SKM-1 treated with dmso at 0.1 percent for 144 hours (cell line): Measurements from ENCODE around the gene SEMA6A.
"Not testable (repeated sequence)": the region's sequence is repeated elsewhere in the genome, so short reads cannot be mapped to it uniquely, and the experiment has no call there.

ENCODE experiments used
- DNase-seq: peaks from one replicate; lab custom pipeline; 2025; ENCODE audit not compliant: unreplicated experiment; lab: John Stamatoyannopoulos, UW

SEMA6A gene

DNA sequence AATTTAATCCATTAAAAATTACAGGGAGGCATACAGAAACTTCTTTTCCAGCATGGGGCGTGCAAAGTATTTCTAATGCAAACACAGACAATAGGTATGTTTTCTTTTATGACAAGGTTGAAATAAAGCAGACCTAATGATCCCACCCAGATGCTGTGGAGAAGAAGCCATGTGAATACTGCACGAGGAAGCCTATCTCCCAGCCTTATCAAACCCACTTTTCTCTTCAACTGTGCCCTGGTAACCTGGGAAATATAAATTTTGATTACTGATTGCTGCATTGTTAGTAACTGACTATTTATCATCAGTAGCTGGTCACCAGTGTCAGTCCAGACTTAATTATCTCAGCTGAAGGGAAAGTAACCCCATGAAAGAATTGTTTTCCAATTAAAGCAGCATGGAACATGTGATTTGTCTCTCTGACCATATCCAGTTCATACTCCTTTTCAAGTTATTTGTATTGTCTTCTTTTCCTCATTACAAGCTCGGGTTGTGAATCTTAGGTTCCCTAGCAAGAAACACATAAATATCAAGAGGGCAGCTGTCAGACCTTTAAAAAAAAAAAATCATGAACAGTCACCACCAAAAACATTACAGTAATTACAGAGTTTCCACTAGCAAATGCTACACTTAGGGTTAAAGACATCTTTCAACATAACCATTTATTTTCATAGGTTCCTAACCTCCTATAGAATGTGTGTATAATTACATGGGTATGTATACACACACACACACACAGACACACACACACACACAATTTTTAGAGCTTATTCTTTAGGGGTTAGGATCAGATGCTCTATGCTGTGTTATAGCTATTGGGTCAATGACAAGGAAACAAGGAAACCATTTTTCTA, 50.3 kb downstream of the SEMA6A start:
- no peak for DNase-seq

DNA sequence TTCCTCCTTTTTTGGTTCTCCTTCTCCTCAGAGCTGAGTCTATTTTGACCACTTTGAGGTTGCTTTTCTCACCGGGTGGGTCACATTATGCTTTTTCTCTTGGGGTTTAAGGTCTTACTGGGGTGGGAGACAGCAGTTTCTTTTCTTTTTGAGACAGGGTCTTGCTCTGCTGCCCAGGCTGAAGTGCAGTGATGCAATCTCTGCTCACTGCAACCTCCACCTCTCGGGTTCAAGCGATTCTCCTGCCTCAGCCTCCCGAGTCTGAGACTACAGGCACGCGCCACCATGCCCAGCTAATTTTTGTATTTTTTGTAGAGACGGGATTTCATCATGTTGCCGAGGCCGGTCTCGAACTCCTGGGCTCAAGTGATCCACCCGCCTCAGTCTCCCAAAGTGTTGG, 51.4 kb downstream of the SEMA6A start:
- DNase-seq, result not testable (repeated sequence)

DNA sequence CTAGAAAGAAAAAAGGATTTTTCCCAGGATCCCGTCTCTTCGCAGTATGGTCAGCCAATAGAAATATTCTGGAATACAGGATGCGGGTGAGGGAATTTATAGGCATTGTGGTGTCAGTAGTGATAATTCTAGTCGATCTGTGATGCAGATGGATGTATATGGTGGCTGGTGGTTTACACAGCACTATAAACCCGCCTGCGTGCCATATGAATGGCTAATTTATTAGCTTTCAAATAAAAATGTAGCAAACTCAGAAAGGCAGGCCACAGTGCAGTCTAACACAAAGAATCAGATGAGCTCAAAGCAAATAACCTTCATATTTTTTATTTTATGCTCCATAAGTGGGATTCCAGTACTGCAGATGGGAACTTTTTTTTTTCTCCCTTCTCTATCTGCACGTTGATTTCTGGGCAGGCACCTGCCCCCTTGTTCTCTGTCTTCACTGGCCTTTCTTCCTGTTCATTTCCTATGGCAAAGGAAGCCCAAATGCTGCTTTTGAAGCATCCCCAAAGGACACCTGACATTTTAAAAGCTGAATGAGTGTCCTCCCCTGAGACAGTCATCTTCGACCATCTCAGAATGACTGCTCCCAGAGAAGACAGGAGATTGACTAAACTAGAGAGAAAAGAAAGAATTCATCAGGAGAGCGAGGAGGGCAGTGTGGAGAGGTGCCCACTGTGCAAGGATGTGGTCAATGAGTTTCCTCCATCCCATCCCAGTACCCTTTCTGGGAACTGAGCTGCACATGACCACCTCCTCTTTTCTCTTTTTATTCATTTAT, 52.1 kb downstream of the SEMA6A start:
- DNase-seq, result no peak

DNA sequence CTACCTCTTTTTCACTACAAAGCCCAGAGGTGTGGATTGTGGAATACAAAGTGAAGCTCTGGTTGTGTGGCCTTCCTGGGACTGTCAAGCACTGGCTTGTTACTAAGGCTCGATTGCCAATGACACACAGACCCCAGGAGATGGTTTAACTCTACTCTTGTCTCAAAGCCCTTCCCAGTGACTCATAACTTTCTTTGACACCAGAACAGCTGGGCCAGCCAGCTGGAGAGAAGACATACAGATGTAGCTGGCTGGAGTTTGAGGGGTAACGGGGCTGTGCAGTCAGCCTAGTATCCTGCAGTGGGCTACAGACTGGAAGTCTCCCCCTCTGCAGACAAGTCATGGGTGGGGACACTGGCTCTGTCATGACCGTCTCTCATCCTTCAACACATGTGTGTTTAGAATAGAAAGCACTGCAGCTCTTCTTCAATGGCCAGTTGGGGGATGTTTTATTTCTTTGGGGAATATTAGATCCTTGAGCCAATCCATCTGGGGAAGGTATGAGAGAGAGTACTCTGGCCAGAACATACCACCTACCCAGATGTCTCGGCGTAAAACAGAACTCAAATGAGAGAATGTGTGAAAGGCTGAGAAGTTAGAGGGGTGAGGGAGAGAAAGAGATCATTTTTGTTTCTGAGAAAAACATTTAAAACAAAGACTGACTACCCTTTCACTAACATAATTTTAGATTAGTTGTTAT, 53.3 kb downstream of the SEMA6A start:
- DNase-seq, result no peak

DNA sequence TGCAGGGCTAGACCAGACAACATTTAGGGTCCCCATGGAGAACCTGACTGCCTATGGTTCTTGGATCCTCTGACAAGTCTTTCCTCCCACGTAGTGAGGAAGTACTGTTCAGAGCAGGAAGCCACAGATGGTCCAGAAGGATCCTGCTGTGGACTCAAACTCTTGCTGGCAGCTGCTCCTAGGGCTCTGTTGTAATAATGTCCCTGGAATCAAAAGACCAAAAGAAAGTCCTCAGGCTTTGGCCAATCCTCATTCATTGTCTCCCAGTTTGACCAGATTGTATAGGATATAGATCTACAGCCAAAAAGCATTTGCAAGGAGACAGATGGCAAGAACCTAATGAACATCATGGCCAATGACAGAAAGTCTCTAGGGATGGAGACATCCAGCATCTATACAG, 53.9 kb downstream of the SEMA6A start:
- DNase-seq, result no peak

DNA sequence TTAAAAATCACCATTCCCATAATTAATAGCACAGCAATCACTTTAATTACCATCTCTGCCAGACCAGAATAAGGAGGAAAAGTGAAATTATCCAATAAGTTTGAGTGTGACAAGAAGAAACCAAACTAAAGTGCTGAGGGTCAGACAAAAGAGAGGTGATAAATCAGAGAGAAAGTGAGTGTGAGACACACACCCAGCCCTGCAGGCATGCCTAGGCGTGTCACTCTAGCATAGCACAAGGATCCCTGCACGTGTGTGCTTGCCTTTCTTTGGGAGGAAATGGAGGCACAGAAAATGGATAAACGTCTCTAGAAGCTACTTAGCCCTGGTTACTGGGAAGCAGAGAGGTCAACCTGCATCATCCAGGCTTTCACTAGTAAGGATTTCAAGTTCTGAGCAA, 56.2 kb downstream of the SEMA6A start:
- DNase-seq, result no peak

DNA sequence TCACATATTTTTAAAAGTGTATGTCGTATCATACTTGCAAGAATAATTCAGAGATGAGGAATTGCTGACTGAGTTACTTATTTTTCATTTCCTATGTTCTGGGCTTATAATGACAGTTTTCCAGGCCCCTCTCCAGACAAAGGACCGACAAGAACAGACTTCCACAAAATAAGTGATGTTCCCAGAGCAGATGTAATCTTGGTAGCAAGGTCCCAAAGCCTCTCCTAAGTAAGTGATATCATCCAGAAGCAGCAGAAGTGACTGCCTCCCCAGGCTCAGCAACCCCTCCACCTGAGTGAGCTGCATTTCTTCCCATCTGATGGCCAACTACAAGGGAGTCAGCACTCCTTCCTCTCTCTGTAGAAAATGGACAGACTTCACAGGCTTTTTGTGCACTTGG, 57.1 kb downstream of the SEMA6A start:
- DNase-seq, result no peak

DNA sequence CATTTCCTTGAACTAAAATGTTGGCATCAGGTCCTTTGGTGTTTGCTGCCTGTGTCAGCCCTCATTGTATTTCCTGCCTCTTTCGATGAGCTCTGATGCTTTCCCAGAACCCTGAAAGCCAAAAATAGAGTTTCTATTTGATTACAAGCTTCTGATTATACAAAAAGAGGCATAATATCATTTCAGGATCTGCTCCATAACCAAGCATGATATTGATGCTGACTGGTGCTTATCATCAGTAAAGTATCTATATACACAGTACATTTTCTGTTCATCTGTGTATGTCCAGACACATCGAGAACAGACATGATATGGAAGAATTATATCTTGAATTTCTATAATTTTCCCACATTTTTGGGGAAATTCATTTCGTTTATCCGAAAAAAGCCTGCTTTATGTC, 58.6 kb downstream of the SEMA6A start:
- no peak for DNase-seq

DNA sequence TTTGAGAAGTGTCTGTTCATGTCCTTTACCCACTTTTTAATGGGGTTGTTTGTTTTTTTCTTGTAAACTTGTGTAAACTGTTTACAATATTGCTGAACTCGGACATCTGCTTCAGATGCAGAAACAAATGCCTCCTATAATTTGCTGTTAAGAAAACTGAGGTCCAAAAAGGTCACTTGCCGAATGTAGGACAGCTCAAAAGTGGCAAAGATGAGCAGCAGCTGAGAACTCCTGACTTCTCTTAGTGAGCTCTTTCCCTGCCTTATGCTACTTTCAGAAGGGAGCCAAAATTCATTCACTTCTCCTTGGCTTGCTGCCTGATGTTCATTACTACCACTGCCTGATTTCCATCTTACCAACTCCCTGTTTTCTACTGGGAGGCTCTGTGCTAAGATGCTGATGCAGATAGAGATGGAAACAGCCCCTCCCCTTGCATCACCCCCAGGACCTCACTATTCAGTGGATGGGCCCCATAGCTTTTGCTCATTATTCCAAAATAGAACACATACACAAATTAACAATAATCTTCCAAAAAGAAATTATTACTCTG, 60.1 kb downstream of the SEMA6A start:
- DNase-seq, result no peak

DNA sequence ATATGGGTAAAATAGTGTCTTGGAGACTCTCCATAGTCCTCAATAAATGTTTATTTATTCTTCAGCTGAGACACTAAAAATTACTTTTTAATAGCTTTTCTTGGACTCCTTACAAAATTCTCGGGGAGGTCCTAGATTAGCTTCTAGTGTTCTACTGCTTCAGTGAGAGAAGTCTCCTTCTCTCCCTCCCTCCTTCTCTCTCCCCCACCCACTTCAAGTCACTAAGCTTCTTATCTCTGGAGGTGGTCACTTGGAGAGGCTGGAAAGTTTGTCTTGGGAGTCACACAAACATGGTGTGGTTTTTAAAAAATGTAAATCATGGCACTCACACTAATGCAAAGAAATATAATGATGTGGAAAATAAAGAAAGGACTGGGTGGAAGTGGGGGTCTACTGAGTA, 64.1 kb downstream of the SEMA6A start:
- DNase-seq, result no peak

DNA sequence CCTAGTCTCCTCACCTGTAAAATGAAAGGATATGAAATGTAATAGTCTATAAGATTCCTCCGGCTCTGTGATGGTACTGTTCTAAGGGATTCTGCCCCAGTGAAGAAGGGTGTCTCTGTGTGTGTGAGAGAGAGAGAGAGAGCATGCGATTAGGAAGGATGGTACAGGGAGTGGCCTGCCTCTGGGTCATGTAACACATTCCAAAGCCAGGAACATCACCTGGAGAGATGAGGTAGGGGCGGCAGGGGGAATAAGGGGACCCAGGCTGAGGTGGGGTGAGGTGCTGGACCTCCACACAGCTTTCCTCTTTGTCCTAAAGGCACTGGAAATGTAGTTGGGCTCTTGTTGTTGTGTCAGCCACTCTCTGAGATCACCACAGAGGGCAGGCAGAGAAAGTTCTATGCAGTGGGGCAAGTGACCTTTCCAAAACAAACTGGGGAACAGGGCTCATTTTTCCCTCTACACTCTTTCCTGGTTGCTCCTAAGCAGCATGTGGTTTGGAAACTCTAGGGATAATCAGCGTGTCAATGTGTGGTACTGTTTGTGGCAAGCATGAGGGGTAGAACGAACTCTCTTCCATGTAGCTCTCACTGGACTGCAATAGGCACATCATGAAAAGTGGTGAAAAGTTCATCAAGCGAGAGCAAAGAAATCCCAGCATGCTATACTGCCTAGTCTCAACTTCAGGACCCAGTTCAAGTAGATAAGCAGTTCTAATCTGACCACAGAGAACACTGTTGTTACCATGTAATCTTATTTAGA, 65.0 kb downstream of the SEMA6A start:
- DNase-seq, result no peak

DNA sequence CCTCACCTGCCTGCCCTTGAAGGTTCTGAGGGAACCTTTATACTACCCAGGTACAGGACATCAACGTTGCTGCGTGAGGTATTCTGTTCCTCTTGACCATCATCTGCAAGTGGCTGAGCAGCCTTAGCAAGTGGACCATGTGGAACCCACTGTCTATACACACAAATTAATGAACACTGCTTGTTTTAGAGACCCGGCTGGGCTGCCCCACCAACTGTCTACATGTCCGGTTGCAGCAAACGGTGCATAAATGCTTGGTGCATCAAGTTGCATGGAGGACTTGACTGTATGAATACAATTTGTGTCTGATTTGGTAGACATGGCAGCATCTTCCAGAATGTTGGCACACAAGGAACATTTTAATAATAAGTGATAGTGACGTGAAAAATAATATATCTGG, 65.8 kb downstream of the SEMA6A start:
- DNase-seq, result no peak

DNA sequence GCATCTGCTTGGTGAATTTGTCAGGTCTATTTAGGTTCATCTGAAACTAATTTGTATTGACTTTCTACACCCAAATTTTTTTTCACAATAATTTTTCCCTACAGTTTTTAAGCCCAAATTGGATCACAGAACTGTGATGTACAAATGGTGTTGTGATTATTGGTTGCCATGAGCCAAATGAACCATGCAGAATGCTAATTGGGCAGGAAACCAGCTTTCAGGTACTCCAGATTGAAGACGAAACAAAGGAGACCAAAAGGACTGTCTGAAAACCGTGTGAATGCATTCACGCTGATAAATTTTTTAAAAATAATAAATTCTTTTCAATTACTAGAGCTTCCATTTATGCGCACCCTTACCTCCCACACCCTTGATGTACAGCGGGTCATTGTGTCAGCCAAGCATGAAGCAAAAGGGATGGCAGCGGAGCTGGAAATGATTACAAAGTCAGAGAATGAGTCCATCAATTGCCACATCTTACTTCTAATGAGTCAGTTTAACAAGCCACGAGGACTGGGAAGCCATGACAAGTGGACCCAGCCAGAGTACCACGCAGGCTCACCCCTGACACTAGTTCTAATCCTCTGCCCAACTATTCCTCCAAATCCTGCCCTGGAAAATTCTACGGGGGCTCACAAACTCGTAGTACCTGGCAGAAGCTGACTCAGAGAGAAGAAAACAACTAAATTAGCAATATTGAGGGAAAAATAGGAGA, 66.5 kb downstream of the SEMA6A start:
- DNase-seq, result no peak

DNA sequence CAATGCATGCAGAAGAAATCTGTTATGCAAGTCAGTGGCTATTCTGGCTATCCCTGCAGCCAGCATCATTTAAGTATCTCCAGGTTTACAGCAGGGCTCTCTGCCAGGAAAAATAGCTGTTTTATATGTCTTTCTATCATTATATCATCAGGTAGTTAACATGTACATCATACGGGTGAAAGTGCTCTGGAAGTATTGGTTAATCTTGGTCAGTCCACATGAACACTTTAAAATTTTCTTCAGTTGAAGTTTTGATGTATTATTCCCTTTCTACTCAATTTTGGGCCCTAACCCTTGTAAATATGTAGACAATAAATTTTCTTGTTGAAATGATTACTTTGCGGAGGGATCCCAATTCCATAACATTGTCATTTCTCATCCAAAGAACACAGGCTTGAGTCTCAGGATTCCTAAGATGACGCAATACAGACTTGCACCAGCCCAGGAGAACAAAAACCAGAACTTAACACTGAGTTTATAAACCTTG, 67.5 kb downstream of the SEMA6A start:
- no peak for DNase-seq

DNA sequence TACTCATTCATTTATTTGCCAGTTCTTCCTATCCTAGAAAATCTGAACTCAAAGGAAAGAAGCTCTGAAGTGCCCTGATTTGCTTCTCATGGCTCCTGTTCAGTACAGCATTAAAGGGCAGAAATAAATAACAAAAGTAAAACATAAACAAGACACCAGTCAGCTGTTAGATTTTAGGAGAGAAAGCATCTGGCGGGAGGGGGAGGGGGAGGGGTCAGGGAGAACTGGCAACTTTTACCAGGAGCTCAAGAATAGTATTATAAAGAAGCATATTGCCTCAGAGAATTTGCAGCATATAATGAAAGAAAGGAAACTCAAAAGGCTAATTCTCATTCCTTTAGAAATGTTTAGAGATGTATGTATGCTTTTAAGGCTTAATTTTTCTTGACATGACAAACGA, 68.1 kb downstream of the SEMA6A start:
- no peak for DNase-seq

DNA sequence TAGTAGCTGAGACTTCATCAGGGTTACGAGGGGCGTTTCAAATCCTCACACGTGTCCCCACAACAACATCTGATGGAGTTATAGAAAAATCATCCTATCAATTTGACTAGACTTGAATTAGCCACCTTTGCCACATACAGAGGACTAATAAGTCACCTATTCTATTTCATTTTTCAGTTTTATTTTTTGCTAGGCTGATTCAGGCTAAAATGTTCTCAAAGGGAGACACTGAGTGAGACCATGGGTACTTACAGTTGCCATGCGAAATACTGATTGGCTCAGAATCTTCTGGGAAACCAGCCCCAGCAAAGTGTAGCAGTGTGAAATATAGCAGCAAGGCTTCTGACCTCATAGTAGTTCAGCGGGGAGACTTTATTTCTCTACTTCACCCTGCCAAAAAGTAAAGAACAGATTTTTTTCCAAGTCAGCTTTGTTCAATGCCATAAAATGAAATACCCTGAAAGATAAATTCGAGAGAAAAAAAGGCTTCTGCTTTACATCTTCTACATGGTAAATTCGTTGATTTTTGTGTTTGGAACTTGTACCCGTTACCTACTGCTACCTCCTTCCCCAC, 69.9 kb downstream of the SEMA6A start:
- DNase-seq, result no peak

DNA sequence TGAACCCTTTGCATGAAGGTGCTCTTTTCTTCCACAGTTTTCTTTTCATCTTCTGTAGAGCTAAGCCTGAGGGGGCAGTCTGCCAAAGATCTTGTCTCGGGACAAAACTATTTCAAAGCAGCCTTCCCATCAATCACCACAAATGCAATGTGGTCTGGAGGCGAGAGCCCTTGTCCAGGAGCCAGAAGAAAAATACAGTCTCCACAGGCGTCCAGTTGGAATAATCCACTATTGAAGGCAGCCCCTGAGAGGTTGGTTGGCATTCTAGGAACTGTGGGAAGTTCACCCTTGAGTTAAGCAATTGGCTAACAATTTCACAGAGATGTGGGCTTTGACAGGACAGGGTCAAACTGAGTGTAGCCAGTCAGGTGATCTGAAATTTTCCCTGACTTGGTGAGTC, 72.0 kb downstream of the SEMA6A start:
- DNase-seq, result no peak

DNA sequence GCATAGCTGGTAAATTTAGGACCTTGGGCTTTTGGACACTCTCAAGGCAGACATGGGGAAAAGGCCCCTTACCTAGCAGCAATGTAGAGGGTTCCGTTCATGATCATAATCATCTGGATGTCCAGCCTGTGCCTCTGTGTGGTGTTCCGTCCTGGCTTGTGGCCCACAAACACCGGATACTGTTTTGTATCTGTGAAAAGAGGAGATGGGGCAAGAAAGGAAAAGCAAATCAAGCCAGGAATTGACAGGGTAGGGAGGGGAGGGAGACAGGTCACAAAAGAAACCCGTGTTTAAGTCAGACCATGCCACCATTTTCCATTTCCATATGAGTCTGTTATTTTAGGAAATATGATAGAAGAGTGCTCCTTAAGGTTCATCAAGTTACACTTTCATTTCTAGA, 72.5 kb downstream of the SEMA6A start:
- no peak for DNase-seq

DNA sequence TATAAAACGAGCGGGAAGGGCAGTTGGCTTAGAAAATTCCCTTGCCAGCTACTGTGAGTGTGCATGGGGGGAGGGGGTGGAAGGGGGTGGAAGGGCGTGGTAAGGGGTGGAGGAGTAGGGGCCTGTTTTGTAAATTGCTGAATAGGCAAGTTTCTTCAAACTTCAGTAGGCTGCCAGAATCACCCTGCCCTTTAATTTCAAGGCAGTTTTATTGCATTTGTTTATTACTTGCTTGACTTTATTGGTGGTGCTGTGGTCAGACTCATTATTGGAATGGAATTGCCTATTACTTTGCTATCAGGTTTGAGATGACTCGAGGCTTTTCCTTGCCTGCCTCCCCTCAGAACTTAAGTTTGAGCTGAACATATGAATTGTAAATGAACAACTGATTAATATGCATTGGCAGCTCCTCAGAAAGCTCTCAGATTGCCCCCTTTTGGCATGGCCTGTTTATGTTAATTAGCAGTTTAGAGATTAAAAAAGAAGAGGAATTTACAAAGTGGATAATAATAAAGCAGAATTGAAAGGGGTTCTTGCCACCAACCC, 76.0 kb downstream of the SEMA6A start:
- DNase-seq, result no peak
